HCT116 (cell line): ENCODE results near the gene FMN2. TPM values are rescaled to one million over a fixed set of nuclear protein-coding genes. Genes with fewer than 3 reads are reported as not detected.

Experiments
- ATAC-seq: fragments of 200-7000 bp; cut with Tn5 transposase; 2 replicates; pipeline ENCODE4 v1.9.1; 2020; ENCODE audit warnings: mild to moderate bottlenecking, moderate library complexity
- BruUV-seq: library from RNA; stranded (reverse); fragments of 400-500 nt; replicated peaks from 2 replicates; lab custom pipeline; 2021; lab: Mats Ljungman, UMichigan
- CTCF ChIA-PET: fragments of 300-600 bp; sonication (Branson Sonifier 250); formaldehyde crosslinking; loops from one replicate; lab custom pipeline; 2021; ENCODE audit warnings: antibody characterized with exemption; lab: Charles Lee
- POLR2A ChIA-PET: fragments of 300-600, 350-600 bp; sonication (Branson Sonifier 250); formaldehyde crosslinking; loops from one replicate; lab custom pipeline; 2021; ENCODE audit warnings: antibody characterized with exemption; lab: Charles Lee
- RAD21 ChIA-PET, 2 experiments: fragments of 300-600 bp; sonication (Branson Sonifier 250); formaldehyde crosslinking; loops; one replicate each; lab custom pipeline; 2023; ENCODE audit warnings: low total read pairs in 2 of 2; ENCODE audit not compliant: uncharacterized antibody in 2 of 2, unreplicated experiment in 2 of 2, low non-redundant PET in 1 of 2; lab: Charles Lee
- DNase-seq: peaks from one replicate; pipeline ENCODE4 v3.0.0-alpha.2; 2010; ENCODE audit warnings: low read depth, low spot score
- H2AFZ ChIP-seq: fragments of 200-600 bp; shearing (Covaris generic), sonication (generic); 2 replicates; pipeline ENCODE4 v1.6.1; 2017; ENCODE audit warnings: low read depth, mixed run types, mixed read lengths, antibody characterized with exemption, low read length; ENCODE audit not compliant: poor library complexity, severe bottlenecking
- H3K27ac ChIP-seq: 2 replicates; pipeline ENCODE4 v1.5.1; 2012; ENCODE audit warnings: low read depth, low read length
- H3K27me3 ChIP-seq: fragments of 200-600 bp; sonication (generic); 2 replicates; pipeline ENCODE4 v1.6.1; 2016; ENCODE audit warnings: mixed run types, low read length, mixed read lengths; ENCODE audit not compliant: insufficient read depth
- H3K36me3 ChIP-seq, 2 experiments: fragments of 200-500 bp in 1 of 2; fragments of 200-600 bp in 1 of 2; sonication (Bioruptor generic) in 1 of 2; sonication (generic) in 1 of 2; 2 replicates each; pipeline versions ENCODE4 v1.5.1 to v1.6.1; 2014 to 2016; ENCODE audit warnings: low read length in 2 of 2, inconsistent platforms in 1 of 2, mixed read lengths in 1 of 2, mixed run types in 1 of 2; ENCODE audit not compliant: insufficient read depth in 2 of 2, control insufficient read depth in 1 of 2
- H3K4me1 ChIP-seq, 2 experiments: fragments of 200-600 bp in 1 of 2; sonication (generic) in 1 of 2; 2 replicates each; pipeline versions ENCODE4 v1.5.1 to v1.6.1; 2012 to 2017; ENCODE audit warnings: low read length in 2 of 2, inconsistent platforms in 1 of 2, mild to moderate bottlenecking in 1 of 2, mixed read lengths in 1 of 2, mixed run types in 1 of 2, moderate library complexity in 1 of 2; ENCODE audit not compliant: insufficient read depth in 2 of 2, control insufficient read depth in 1 of 2
- H3K4me2 ChIP-seq: fragments of 200-600 bp; sonication (generic); 2 replicates; pipeline ENCODE4 v1.6.1; 2017; ENCODE audit warnings: mixed run types, low read length, mixed read lengths
- H3K4me3 ChIP-seq, 2 experiments: fragments of 200-600 bp in 1 of 2; sonication (generic) in 1 of 2; replicated peaks in 1 of 2; 2 replicates each; pipeline ENCODE4 v1.5.1; 2011 to 2016; ENCODE audit warnings: low read length in 2 of 2, control low read depth in 1 of 2, low read depth in 1 of 2, mild to moderate bottlenecking in 1 of 2, mixed read lengths in 1 of 2, mixed run types in 1 of 2
- H3K79me2 ChIP-seq: fragments of 200-600 bp; sonication (generic); 2 replicates; pipeline ENCODE4 v1.6.1; 2017; ENCODE audit warnings: mild to moderate bottlenecking, mixed run types, low read length, moderate library complexity, mixed read lengths; ENCODE audit not compliant: insufficient read depth
- H3K9ac ChIP-seq: fragments of 200-600 bp; sonication (generic); 2 replicates; pipeline ENCODE4 v1.6.1; 2016; ENCODE audit warnings: low read length, mixed read lengths
- H3K9me2 ChIP-seq: fragments of 200-600 bp; sonication (generic), shearing (Covaris generic); 2 replicates; pipeline ENCODE4 v1.6.1; 2017; ENCODE audit warnings: mixed run types, mild to moderate bottlenecking, moderate library complexity; ENCODE audit not compliant: insufficient read depth
- H3K9me3 ChIP-seq, 2 experiments: fragments of 200-500 bp in 1 of 2; fragments of 200-600 bp in 1 of 2; sonication (Bioruptor generic) in 1 of 2; sonication (generic) in 1 of 2; 2 replicates each; pipeline ENCODE4 v1.6.1; 2014 to 2017; ENCODE audit warnings: low read length in 2 of 2, mixed read lengths in 2 of 2, inconsistent platforms in 1 of 2, low read depth in 1 of 2, mild to moderate bottlenecking in 1 of 2, mixed run types in 1 of 2, moderate library complexity in 1 of 2; ENCODE audit not compliant: control insufficient read depth in 1 of 2, insufficient read depth in 1 of 2
- H4K20me1 ChIP-seq: fragments of 200-600 bp; sonication (generic), shearing (Covaris generic); 2 replicates; pipeline ENCODE4 v1.6.1; 2017; ENCODE audit warnings: mixed run types, mild to moderate bottlenecking, moderate library complexity; ENCODE audit not compliant: insufficient read depth
- CEBPB ChIP-seq: IDR thresholded peaks from 2 replicates; pipeline ENCODE4 v1.6.1; 2012; ENCODE audit warnings: low read depth
- CTCF ChIP-seq, 3 experiments: fragments of 200-600 bp in 1 of 3; sonication (generic) in 1 of 3; IDR thresholded peaks in 2 of 3; conservative IDR thresholded peaks in 1 of 3; 2 replicates each; pipeline ENCODE4 v1.5.1; 2012 to 2017; ENCODE audit warnings: low read depth in 2 of 3, low read length in 2 of 3, antibody characterized with exemption in 1 of 3, borderline replicate concordance in 1 of 3, control low read depth in 1 of 3, mild to moderate bottlenecking in 1 of 3, mixed read lengths in 1 of 3, mixed run types in 1 of 3, moderate library complexity in 1 of 3; ENCODE audit not compliant: insufficient read depth in 1 of 3
- EGR1 ChIP-seq: IDR thresholded peaks from 2 replicates; pipeline ENCODE4 v1.6.1; 2012; ENCODE audit warnings: low read depth
- ELF1 ChIP-seq: IDR thresholded peaks from 2 replicates; pipeline ENCODE4 v1.6.1; 2012; ENCODE audit warnings: low read depth, borderline replicate concordance
- EZH2 ChIP-seq: fragments of 200-600 bp; sonication (generic); IDR thresholded peaks from 2 replicates; pipeline ENCODE4 v1.6.1; 2017; ENCODE audit warnings: antibody characterized with exemption, mixed run types
- FOSL1 ChIP-seq: IDR thresholded peaks from 2 replicates; pipeline ENCODE4 v1.6.1; 2012; ENCODE audit warnings: low read depth
- JUND ChIP-seq: IDR thresholded peaks from 2 replicates; pipeline ENCODE4 v1.6.1; 2012
- POLR2A ChIP-seq: IDR thresholded peaks from 2 replicates; pipeline ENCODE4 v1.7.0; 2011; ENCODE audit warnings: borderline replicate concordance; ENCODE audit not compliant: insufficient read depth, insufficient read length; ENCODE audit errors: extremely low read depth
- REST ChIP-seq: IDR thresholded peaks from 2 replicates; pipeline ENCODE4 v1.6.1; 2012; ENCODE audit warnings: low read depth
- SIN3A ChIP-seq: IDR thresholded peaks from 2 replicates; pipeline ENCODE4 v1.6.1; 2012; ENCODE audit warnings: low read depth
- TCF7L2 ChIP-seq: IDR thresholded peaks from 2 replicates; pipeline ENCODE4 v1.7.0; 2011; ENCODE audit warnings: borderline replicate concordance, inconsistent platforms; ENCODE audit not compliant: insufficient read depth, insufficient read length; ENCODE audit errors: extremely low read depth
- YY1 ChIP-seq: IDR thresholded peaks from 2 replicates; pipeline ENCODE4 v1.6.1; 2011; ENCODE audit warnings: low read length, low read depth, moderate library complexity, mild to moderate bottlenecking; ENCODE audit not compliant: insufficient replicate concordance; ENCODE audit errors: extremely low read depth
- intact Hi-C: fragments of 100-400 bp; cut with micrococcal nuclease; formaldehyde crosslinking; loops from 2 replicates; pipeline ENCODE4 v1.10.0; 2022
- total RNA-seq: library from RNA; stranded (reverse); gene quantifications from one replicate; pipeline ENCODE4 v1.2.1, GENCODE V29; 2021; ENCODE audit not compliant: unreplicated experiment

FMN2 gene
- total RNA-seq, 1 experiment from 2014 or later = not detected

- TF ChIP-seq FOSL1 = no peak
- TF ChIP-seq, all 23 proteins: peak for 0
Observed at GRCh38 chr1:240293706-240294105, 202.0 kb downstream of the FMN2 start (continued).

- Histone ChIP-seq H4K20me1 (no peaks in the 10 kb centered on the region), H3K9me2 (no peaks in the 10 kb centered on the region), H3K27ac (no peak overlapping the region), H3K4me2 (no peak overlapping the region), H3K36me3 (no peaks in the 10 kb centered on the region), H3K9ac (no peak overlapping the region), H2AFZ (no peak overlapping the region), H3K79me2 (no peaks in the 10 kb centered on the region), H3K27me3 (no peaks in the 10 kb centered on the region), H3K4me3 (no peak overlapping the region), H3K4me1 (no peaks in the 10 kb centered on the region), H3K9me3 (peaks cover 10 to 19% of the 10 kb centered on the region in 2 experiments; a peak in 2 of 4 replicates)
- ChIA-PET CTCF (no interaction called here), RAD21 (no interaction called here), POLR2A (no interaction called here)
- TF ChIP-seq JUND (no peak), CEBPB (no peak), EZH2 (no peak), SIN3A (no peak), ELF1 (no peak)
- intact Hi-C loops = no loop called here
- DNase-seq (no peak), ATAC-seq (no peak)
- no TSS peak for BruUV-seq
Observed at GRCh38 chr1:240294566-240294965, 202.9 kb downstream of the FMN2 start.

- Histone ChIP-seq H4K20me1 (no peaks in the 10 kb centered on the region), H2AFZ (no peak overlapping the region), H3K36me3 (no peaks in the 10 kb centered on the region), H3K4me3 (no peak overlapping the region), H3K9me3 (peaks cover 10 to 19% of the 10 kb centered on the region in 2 experiments; a peak in 2 of 4 replicates), H3K9ac (no peak overlapping the region), H3K79me2 (no peaks in the 10 kb centered on the region), H3K4me2 (no peak overlapping the region), H3K27ac (no peak overlapping the region), H3K4me1 (no peaks in the 10 kb centered on the region), H3K9me2 (no peaks in the 10 kb centered on the region), H3K27me3 (no peaks in the 10 kb centered on the region)
- no TSS peak for BruUV-seq
- CTCF ChIA-PET = no interaction called here
- DNase-seq (no peak), ATAC-seq (no peak)
- intact Hi-C loops = no loop called here
- POLR2A ChIA-PET = no interaction called here
- RAD21 ChIA-PET = no interaction called here
- TF ChIP-seq YY1 (no peak), ELF1 (no peak), POLR2A (no peak), SIN3A (no peak), EGR1 (no peak), FOSL1 (no peak), TCF7L2 (no peak), REST (no peak), CEBPB (no peak), CTCF (IDR thresholded peaks at IDR 0.05 in 2 of 3, conservative IDR thresholded peaks at IDR 0.05 in 1 of 3; ENCODE audit: borderline replicate concordance in 1 of 3, insufficient read depth in 1 of 3, low read depth in 2 of 3, low read length in 2 of 3) (no peak)
Observed at GRCh38 chr1:240295811-240296210, 204.1 kb downstream of the FMN2 start.
